Measurements from ENCODE around the gene TRA2A. TPM values are rescaled to one million over a fixed set of nuclear protein-coding genes. Genes with fewer than 3 reads are reported as not detected.
"Not testable (repeated sequence)": the region's sequence is repeated elsewhere in the genome, so short reads cannot be mapped to it uniquely, and the experiment has no call there.

Gene TRA2A
- total RNA-seq, 1 donor from 2014 or later = 144 TPM

DNA sequence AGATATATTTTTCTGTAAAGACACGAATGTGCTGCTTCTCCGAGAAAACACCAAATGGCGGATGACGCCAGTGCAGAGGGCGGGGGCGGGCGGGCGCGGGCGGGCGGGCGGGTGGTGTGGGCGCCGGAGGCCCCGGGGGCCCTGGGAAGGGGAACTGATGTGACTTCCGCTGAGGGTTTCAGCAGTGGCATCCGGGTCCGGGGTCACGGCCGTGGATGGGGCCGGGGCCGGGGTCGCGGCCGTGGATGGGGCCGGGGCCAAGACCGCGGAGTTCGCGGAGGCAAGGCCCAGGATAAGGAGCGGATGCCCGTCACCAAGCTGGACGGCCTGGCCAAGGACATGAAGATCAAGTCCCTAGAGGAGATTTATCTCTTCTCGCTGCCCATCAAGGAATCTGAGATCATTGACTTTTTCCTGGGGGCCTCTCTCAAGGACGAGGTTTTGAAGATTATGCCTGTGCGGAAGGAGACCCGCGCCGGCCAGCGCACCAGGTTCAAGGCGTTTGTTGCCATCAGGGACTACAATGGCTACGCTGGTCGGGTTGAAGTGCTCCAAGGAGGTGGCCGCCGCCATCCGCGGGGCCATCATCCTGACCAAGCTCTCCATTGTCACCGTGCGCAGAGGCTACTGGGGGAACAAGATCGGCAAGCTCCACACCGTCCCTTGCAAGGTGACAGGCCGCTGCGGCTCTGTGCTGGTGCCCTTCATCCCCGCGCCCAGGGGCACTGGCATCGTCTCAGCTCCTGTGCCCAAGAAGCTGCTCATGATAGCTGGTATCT, 41.2 kb downstream of the TRA2A start:
- DNase-seq = peak; percentile 40
- Mint-ChIP-seq H3K4me1 (peaks cover 5% of the 10 kb centered on the region), H3K27ac (peak overlapping the region; percentile 80), H3K4me3 (peak overlapping the region; percentile 87), H3K27me3 (no peaks in the 10 kb centered on the region), H3K36me3 (ENCODE audit: low read depth) (no peaks in the 10 kb centered on the region), H3K9me3 (no peaks in the 10 kb centered on the region)
- ChIA-PET POLR2A (interaction anchor here (0.6 to 1.6 kb wide), 7 partner anchors 11 to 1635 kb away, joined by 3 to 5 read pairs (median 4); partner anchors contain the start of gene CYCS), CTCF (interaction anchor here (1.2 kb wide), 1 partner anchor 56 kb away, joined by 4 read pairs; no protein-coding TSS in a partner anchor)
- peak; percentile 96 for ATAC-seq (ENCODE audit: low read depth)
- intact Hi-C loops (cut with micrococcal nuclease) = loop anchor here (2.0 kb wide), 1 partner anchor 16 kb away; no protein-coding TSS in a partner anchor
- TF ChIP-seq, protein P1, sequence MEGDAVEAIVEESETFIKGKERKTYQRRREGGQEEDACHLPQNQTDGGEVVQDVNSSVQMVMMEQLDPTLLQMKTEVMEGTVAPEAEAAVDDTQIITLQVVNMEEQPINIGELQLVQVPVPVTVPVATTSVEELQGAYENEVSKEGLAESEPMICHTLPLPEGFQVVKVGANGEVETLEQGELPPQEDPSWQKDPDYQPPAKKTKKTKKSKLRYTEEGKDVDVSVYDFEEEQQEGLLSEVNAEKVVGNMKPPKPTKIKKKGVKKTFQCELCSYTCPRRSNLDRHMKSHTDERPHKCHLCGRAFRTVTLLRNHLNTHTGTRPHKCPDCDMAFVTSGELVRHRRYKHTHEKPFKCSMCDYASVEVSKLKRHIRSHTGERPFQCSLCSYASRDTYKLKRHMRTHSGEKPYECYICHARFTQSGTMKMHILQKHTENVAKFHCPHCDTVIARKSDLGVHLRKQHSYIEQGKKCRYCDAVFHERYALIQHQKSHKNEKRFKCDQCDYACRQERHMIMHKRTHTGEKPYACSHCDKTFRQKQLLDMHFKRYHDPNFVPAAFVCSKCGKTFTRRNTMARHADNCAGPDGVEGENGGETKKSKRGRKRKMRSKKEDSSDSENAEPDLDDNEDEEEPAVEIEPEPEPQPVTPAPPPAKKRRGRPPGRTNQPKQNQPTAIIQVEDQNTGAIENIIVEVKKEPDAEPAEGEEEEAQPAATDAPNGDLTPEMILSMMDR (IDR thresholded peaks at IDR 0.05) = no peak

DNA sequence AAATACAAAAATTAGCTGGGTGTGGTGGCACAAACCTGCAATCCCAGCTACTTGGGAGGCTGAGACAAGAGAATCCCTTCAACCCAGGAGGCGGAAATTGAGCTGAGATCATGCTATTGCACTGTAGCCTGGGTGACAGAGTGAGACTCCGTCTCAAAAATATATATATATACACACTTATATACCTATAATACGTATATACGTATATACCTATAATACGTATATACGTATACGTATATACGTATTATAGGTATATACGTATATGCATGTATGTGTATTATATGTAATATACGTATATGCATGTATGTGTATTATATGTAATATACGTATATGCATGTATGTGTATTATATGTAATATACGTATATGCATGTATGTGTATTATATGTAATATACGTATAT, 43.1 kb downstream of the TRA2A start:
- POLR2A ChIA-PET = interaction anchor here (0.6 to 0.7 kb wide), 2 partner anchors 36 to 196 kb away, joined by 3 read pairs; no protein-coding TSS in a partner anchor
- H3K4me3 Mint-ChIP-seq, CTCF ChIA-PET: not testable (repeated sequence)

DNA sequence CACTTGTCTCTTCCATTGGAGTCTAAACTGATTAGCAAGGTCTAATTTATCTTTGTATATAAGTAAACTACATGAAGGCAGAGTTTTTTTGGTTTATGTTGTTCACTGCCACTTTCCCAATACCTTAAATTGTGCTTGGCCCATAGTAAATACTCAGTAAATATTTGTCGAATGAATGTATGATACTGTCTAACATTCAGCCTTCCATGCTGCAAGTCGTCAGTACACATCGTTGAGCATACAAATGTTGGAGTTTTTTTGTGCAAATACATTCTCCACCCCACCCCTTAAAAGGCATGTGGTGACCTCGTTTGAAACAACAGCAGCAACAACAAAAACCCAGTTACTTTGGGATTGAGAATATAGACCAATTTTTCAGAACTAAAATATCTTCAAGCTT, 44.1 kb downstream of the TRA2A start:
- POLR2A ChIA-PET = no interaction called here
- TF ChIP-seq, protein P1 (IDR thresholded peaks at IDR 0.05) = no peak
- Mint-ChIP-seq H3K9me3 (no peaks in the 10 kb centered on the region), H3K4me3 (no peak overlapping the region), H3K27me3 (no peaks in the 10 kb centered on the region), H3K4me1 (peaks cover 5% of the 10 kb centered on the region), H3K27ac (no peak overlapping the region), H3K36me3 (ENCODE audit: low read depth) (no peaks in the 10 kb centered on the region)
- ATAC-seq (ENCODE audit: low read depth) (no peak), DNase-seq (no peak)
- intact Hi-C loops (cut with micrococcal nuclease) = no loop called here
- CTCF ChIA-PET = interaction anchor here (0.7 kb wide), 1 partner anchor 70 kb away, joined by 3 read pairs; no protein-coding TSS in a partner anchor

More for the DNA sequence above, 43.1 kb downstream of the TRA2A start:
- intact Hi-C loops (cut with micrococcal nuclease); H3K4me1 Mint-ChIP-seq; H3K9me3 Mint-ChIP-seq; H3K27me3 Mint-ChIP-seq; H3K27ac Mint-ChIP-seq; DNase-seq; H3K36me3 Mint-ChIP-seq (ENCODE audit: low read depth); ATAC-seq (ENCODE audit: low read depth): not testable (repeated sequence)

DNA sequence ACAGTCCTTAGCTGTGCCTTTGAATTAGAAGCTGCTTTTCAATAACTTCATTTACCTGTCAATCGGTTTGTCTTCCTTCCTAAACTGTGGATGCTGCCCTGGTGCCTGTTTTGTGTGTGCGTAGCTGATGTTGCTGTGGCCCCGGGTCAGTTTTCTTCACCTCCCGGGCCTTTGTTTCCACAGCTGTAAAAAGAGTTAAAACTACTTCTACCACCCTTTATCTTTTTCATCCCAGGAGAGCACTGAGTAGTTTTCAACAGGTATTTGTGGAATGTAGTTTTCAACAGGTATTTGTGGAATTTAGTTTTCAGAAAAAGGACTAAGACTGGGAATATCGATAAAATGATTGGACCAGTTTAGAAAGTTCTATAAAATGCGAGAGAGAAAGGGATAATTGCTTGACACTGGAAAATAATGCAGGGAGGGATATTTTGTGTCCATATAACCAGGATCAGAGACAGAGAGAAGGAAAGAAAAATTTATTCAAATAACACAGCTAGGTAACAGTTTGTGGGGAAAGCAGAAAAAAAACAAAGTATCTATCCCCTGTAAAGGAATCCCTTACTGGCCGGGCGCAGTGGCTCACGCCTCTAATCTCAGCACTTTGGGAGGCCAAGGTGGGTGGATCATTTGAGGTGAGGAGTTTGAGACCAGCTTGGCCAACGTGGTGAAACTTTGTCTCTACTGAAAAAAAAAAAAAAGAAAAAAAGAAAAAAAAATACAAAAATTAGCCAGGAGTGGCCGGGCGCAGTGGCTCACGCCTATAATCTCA, 45.6 kb downstream of the TRA2A start:
- Mint-ChIP-seq H3K27ac (no peak overlapping the region), H3K4me3 (no peak overlapping the region)

DNA sequence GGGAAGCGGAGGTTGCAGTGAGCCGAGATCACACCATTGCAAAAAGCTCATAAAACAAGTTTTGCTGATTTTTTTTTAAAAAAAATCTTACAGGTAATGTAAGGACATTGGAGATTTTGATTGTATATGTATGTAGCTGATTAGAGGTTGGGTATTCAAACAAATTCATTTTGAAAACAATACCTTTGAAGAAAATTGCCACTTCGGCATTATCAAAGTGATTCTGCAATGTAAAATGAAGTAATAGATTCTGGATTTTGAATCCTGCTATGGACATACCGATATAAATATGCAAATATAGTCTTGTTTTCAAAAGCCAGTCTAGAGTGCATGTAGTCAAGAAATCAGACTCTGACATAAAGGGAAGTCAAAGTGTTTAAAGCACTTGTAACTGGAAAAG, 49.1 kb downstream of the TRA2A start:
- peaks cover 7% of the 10 kb centered on the region for H3K27me3 Mint-ChIP-seq
- CTCF ChIA-PET = no interaction called here

More for the DNA sequence above, 45.6 kb downstream of the TRA2A start:
- TF ChIP-seq, protein P1 (IDR thresholded peaks at IDR 0.05) = no peak
- H3K27me3 Mint-ChIP-seq = peaks cover 5% of the 10 kb centered on the region
- intact Hi-C loops (cut with micrococcal nuclease) = no loop called here
- H3K36me3 Mint-ChIP-seq (ENCODE audit: low read depth) = no peaks in the 10 kb centered on the region
- no peaks in the 10 kb centered on the region for H3K9me3 Mint-ChIP-seq
- DNase-seq (no peak), ATAC-seq (ENCODE audit: low read depth) (no peak)
- ChIA-PET POLR2A (interaction anchor here (0.7 kb wide), 1 partner anchor 1463 kb away, joined by 3 read pairs; no protein-coding TSS in a partner anchor), CTCF (no interaction called here)
- H3K4me1 Mint-ChIP-seq = peaks cover 3% of the 10 kb centered on the region

More for the DNA sequence above, 49.1 kb downstream of the TRA2A start:
- Mint-ChIP-seq H3K4me3 (no peak overlapping the region), H3K36me3 (ENCODE audit: low read depth) (no peaks in the 10 kb centered on the region), H3K27ac (no peak overlapping the region), H3K9me3 (no peaks in the 10 kb centered on the region), H3K4me1 (no peaks in the 10 kb centered on the region)
- ATAC-seq (ENCODE audit: low read depth) (no peak), DNase-seq (no peak)
- intact Hi-C loops (cut with micrococcal nuclease) = no loop called here
- POLR2A ChIA-PET = no interaction called here
- TF ChIP-seq, protein P1 (IDR thresholded peaks at IDR 0.05) = no peak

Data from activated B cell treated with CpG ODN at 0.5 μM for 24 hours (primary cell).